ENCODE results near the gene KRTAP16-1.

DNA sequence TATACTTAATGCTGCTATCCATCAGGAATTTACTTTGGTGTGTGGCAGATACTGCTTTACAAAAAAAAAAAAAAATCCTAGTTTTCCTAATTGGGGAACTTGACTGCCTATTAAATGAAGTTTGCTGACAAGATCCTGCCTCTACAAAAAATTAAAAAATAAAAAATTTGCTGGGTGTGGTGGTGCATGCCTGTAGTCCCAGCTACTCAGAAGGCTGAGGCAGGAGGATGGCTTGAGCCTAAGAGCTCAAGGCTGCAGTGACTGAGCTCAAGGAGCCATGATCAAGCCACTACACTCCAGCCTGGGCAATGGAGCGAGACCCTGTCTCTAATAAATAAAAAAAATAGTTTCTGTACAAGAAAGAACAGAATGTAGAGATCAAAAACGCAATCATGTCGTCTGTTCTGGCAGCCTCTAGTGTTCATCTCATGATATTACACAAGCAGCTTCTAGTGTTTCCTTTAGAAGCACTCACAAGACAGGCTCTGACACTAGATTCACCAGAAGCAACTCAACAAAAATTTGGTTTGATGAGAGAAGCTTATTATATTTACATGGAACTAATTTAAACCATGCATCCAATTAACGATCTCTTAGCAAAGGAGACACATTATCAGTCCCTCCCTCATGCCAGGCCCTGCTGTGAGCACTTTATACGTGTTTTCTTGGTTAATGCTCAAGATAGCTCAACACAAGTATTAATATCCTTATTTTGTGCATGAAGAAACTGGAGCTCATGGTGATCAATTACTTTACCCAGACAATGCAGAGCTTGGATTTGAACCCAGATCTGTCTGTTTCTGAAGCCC is 13.2 kb upstream of the KRTAP16-1 start:
- no peak for TF ChIP-seq JUN (CRISPR knock-in tag; IDR thresholded peaks at IDR 0.05)
- TF ChIP-seq, protein P1, sequence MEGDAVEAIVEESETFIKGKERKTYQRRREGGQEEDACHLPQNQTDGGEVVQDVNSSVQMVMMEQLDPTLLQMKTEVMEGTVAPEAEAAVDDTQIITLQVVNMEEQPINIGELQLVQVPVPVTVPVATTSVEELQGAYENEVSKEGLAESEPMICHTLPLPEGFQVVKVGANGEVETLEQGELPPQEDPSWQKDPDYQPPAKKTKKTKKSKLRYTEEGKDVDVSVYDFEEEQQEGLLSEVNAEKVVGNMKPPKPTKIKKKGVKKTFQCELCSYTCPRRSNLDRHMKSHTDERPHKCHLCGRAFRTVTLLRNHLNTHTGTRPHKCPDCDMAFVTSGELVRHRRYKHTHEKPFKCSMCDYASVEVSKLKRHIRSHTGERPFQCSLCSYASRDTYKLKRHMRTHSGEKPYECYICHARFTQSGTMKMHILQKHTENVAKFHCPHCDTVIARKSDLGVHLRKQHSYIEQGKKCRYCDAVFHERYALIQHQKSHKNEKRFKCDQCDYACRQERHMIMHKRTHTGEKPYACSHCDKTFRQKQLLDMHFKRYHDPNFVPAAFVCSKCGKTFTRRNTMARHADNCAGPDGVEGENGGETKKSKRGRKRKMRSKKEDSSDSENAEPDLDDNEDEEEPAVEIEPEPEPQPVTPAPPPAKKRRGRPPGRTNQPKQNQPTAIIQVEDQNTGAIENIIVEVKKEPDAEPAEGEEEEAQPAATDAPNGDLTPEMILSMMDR (IDR thresholded peaks at IDR 0.05) = peak; percentile 64
- no peak for TF ChIP-seq NR1H2 (CRISPR knock-in tag; IDR thresholded peaks at IDR 0.05)
- TF ChIP-seq, protein P2, sequence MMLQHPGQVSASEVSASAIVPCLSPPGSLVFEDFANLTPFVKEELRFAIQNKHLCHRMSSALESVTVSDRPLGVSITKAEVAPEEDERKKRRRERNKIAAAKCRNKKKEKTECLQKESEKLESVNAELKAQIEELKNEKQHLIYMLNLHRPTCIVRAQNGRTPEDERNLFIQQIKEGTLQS (CRISPR knock-in tag; conservative IDR thresholded peaks at IDR 0.05) = no peak
- no peak for TF ChIP-seq HMGA2 (CRISPR knock-in tag; IDR thresholded peaks at IDR 0.05)
- TF ChIP-seq, protein P3, sequence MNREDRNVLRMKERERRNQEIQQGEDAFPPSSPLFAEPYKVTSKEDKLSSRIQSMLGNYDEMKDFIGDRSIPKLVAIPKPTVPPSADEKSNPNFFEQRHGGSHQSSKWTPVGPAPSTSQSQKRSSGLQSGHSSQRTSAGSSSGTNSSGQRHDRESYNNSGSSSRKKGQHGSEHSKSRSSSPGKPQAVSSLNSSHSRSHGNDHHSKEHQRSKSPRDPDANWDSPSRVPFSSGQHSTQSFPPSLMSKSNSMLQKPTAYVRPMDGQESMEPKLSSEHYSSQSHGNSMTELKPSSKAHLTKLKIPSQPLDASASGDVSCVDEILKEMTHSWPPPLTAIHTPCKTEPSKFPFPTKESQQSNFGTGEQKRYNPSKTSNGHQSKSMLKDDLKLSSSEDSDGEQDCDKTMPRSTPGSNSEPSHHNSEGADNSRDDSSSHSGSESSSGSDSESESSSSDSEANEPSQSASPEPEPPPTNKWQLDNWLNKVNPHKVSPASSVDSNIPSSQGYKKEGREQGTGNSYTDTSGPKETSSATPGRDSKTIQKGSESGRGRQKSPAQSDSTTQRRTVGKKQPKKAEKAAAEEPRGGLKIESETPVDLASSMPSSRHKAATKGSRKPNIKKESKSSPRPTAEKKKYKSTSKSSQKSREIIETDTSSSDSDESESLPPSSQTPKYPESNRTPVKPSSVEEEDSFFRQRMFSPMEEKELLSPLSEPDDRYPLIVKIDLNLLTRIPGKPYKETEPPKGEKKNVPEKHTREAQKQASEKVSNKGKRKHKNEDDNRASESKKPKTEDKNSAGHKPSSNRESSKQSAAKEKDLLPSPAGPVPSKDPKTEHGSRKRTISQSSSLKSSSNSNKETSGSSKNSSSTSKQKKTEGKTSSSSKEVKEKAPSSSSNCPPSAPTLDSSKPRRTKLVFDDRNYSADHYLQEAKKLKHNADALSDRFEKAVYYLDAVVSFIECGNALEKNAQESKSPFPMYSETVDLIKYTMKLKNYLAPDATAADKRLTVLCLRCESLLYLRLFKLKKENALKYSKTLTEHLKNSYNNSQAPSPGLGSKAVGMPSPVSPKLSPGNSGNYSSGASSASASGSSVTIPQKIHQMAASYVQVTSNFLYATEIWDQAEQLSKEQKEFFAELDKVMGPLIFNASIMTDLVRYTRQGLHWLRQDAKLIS (CRISPR knock-in tag; IDR thresholded peaks at IDR 0.05; ENCODE audit: borderline replicate concordance) = no peak
